ENCODE measurements around the gene WIPF2. TPM values are rescaled to one million over a fixed set of nuclear protein-coding genes. Genes with fewer than 3 reads are reported as not detected.

WIPF2 gene
- total RNA-seq, 1 experiment from 2014 or later = 6.2 TPM

GRCh38 chr17:40326014-40326831, 107.1 kb downstream of the WIPF2 start:
- DNase-seq (ENCODE audit: low spot score) = peak; percentile 57

- DNase-seq (ENCODE audit: low spot score) = no peak
These were observed 107.7 kb downstream of the WIPF2 start for GRCh38 chr17:40326832-40327199.

GRCh38 chr17:40327244-40327729, 108.2 kb downstream of the WIPF2 start:
- DNase-seq (ENCODE audit: low spot score) = no peak

GRCh38 chr17:40327735-40328385, 108.8 kb downstream of the WIPF2 start:
- no peak for DNase-seq (ENCODE audit: low spot score)

GRCh38 chr17:40328386-40328766, 109.3 kb downstream of the WIPF2 start:
- no peak for DNase-seq (ENCODE audit: low spot score)

- peak; percentile 51 for DNase-seq (ENCODE audit: low spot score)
These were observed 111.0 kb downstream of the WIPF2 start for GRCh38 chr17:40329839-40330794.

GRCh38 chr17:40330850-40331470, 111.9 kb downstream of the WIPF2 start:
- DNase-seq (ENCODE audit: low spot score) = no peak

- peak; percentile 89 for DNase-seq (ENCODE audit: low spot score)
These were observed 112.9 kb downstream of the WIPF2 start for GRCh38 chr17:40331743-40332641.

Other genes with a start within 250 kb of the WIPF2 start
- 165 and 172 TPM in 2 replicates for gene PSMD3, start 238.5 kb upstream of the WIPF2 start, total RNA-seq (2014; rRNA removed; shearing (Covaris generic))
- not detected in 2 replicates for gene CSF3, start 203.9 kb upstream of the WIPF2 start, total RNA-seq (2014; rRNA removed; shearing (Covaris generic))
- 33.9 and 44.5 TPM in 2 replicates for gene MED24, start 164.9 kb upstream of the WIPF2 start, total RNA-seq (2014; rRNA removed; shearing (Covaris generic))
- gene THRA, start 156.3 kb upstream of the WIPF2 start, total RNA-seq (2014; rRNA removed; shearing (Covaris generic)) = 13.6 and 16.6 TPM in 2 replicates
- gene NR1D1, start 118.7 kb upstream of the WIPF2 start, total RNA-seq (2014; rRNA removed; shearing (Covaris generic)) = 0.39 and 2.2 TPM in 2 replicates
- gene MSL1, start 97.3 kb upstream of the WIPF2 start, total RNA-seq (2014; rRNA removed; shearing (Covaris generic)) = 38.4 and 39.1 TPM in 2 replicates
- gene CASC3, start 78.8 kb upstream of the WIPF2 start, total RNA-seq (2014; rRNA removed; shearing (Covaris generic)) = 19.5 and 19.9 TPM in 2 replicates
- 0.23 and 0.74 TPM in 2 replicates for gene RAPGEFL1, start 41.8 kb upstream of the WIPF2 start, total RNA-seq (2014; rRNA removed; shearing (Covaris generic))
- 48.0 and 62.5 TPM in 2 replicates for gene CDC6, start 68.6 kb downstream of the WIPF2 start, total RNA-seq (2014; rRNA removed; shearing (Covaris generic))
- 17.7 and 19.7 TPM in 2 replicates for gene RARA, start 89.9 kb downstream of the WIPF2 start, total RNA-seq (2014; rRNA removed; shearing (Covaris generic))
- not detected in 2 replicates for gene GJD3, start 145.4 kb downstream of the WIPF2 start, total RNA-seq (2014; rRNA removed; shearing (Covaris generic))
- 194 and 219 TPM in 2 replicates for gene TOP2A, start 198.6 kb downstream of the WIPF2 start, total RNA-seq (2014; rRNA removed; shearing (Covaris generic))
- gene IGFBP4, start 224.1 kb downstream of the WIPF2 start, total RNA-seq (2014; rRNA removed; shearing (Covaris generic)) = 6.2 and 7.2 TPM in 2 replicates